Measurements from ENCODE around the gene RAB40C. TPM values are rescaled to one million over a fixed set of nuclear protein-coding genes. Genes with fewer than 3 reads are reported as not detected.

RAB40C gene
- total RNA-seq, 1 experiment from 2014 or later = 19.1 TPM

GRCh38 chr16:630815-631405, 41.0 kb downstream of the RAB40C start, which contains the start of gene WFIKKN1:
Gene WFIKKN1, plus strand, starts transcription at chr16:630985. Its CDS starts 269 bp downstream, at chr16:631254.
- no peak for DNase-seq
- no TSS peak for BruUV-seq (replicated peaks)
- Mint-ChIP-seq H3K4me3 (ENCODE audit: unreplicated experiment) (no peak within 1 kb of the TSS), H3K27me3 (ENCODE audit: insufficient read depth, unreplicated experiment) (no peaks in the 10 kb centered on the region), H3K36me3 (ENCODE audit: insufficient read depth, unreplicated experiment) (peaks cover 27% of the 10 kb centered on the region), H3K27ac (ENCODE audit: unreplicated experiment) (no peak within 1 kb of the TSS), H3K9me3 (ENCODE audit: unreplicated experiment) (no peaks in the 10 kb centered on the region), H3K4me1 (ENCODE audit: low read depth, unreplicated experiment) (no peaks in the 10 kb centered on the region)
- no peaks in the 10 kb centered on the region for H3K9me3 ChIP-seq
- no peaks in the 10 kb centered on the region for H3K36me3 ChIP-seq (ENCODE audit: control insufficient read depth, insufficient read depth, low read length)
- H3K27me3 ChIP-seq (replicated peaks; ENCODE audit: control insufficient read depth, insufficient read depth, low read length) = no peaks in the 10 kb centered on the region
- H3K4me1 ChIP-seq = peaks cover 6% of the 10 kb centered on the region; the same call in 1 of the 2 replicates
- CTCF ChIA-PET = interaction anchor here (0.5 kb wide), 1 partner anchor 37 kb away, joined by 5 read pairs; no protein-coding TSS in a partner anchor
- intact Hi-C loops (cut with micrococcal nuclease; ENCODE audit: unreplicated experiment) = no loop called here
- POLR2A ChIA-PET = no interaction called here
- no peak for TF ChIP-seq CTCF (IDR thresholded peaks at IDR 0.05; ENCODE audit: insufficient read depth in 1 of 2, low read depth in 1 of 2, low read length in 1 of 2, severe bottlenecking in 1 of 2, unreplicated experiment in 1 of 2)
- H3K4me3 ChIP-seq (ENCODE audit: low read depth, low read length) = no peak within 1 kb of the TSS

- no peaks in the 10 kb centered on the region for H3K4me1 Mint-ChIP-seq (ENCODE audit: low read depth, unreplicated experiment)
- intact Hi-C loops (cut with micrococcal nuclease; ENCODE audit: unreplicated experiment) = no loop called here
- Histone ChIP-seq H3K36me3 (ENCODE audit: control insufficient read depth, insufficient read depth, low read length) (no peaks in the 10 kb centered on the region), H3K4me3 (ENCODE audit: low read depth, low read length) (no peak overlapping the region), H3K27me3 (replicated peaks; ENCODE audit: control insufficient read depth, insufficient read depth, low read length) (no peaks in the 10 kb centered on the region), H3K4me1 (peaks cover 6% of the 10 kb centered on the region; the same call in 1 of the 2 replicates), H3K9me3 (no peaks in the 10 kb centered on the region)
- H3K36me3 Mint-ChIP-seq (ENCODE audit: insufficient read depth, unreplicated experiment) = peaks cover 36% of the 10 kb centered on the region
- ChIA-PET POLR2A (no interaction called here), CTCF (no interaction called here)
- H3K27ac Mint-ChIP-seq (ENCODE audit: unreplicated experiment) = no peak overlapping the region
- no peaks in the 10 kb centered on the region for H3K27me3 Mint-ChIP-seq (ENCODE audit: insufficient read depth, unreplicated experiment)
- no peak overlapping the region for H3K4me3 Mint-ChIP-seq (ENCODE audit: unreplicated experiment)
- TF ChIP-seq CTCF (IDR thresholded peaks at IDR 0.05; ENCODE audit: insufficient read depth in 1 of 2, low read depth in 1 of 2, low read length in 1 of 2, severe bottlenecking in 1 of 2, unreplicated experiment in 1 of 2) = no peak
- BruUV-seq (replicated peaks) = no TSS peak
- no peaks in the 10 kb centered on the region for H3K9me3 Mint-ChIP-seq (ENCODE audit: unreplicated experiment)
- no peak for DNase-seq
Observed at GRCh38 chr16:631808-632358, 42.0 kb downstream of the RAB40C start.

- Histone ChIP-seq H3K27me3 (replicated peaks; ENCODE audit: control insufficient read depth, insufficient read depth, low read length) (no peaks in the 10 kb centered on the region), H3K9me3 (no peaks in the 10 kb centered on the region), H3K4me3 (ENCODE audit: low read depth, low read length) (no peak overlapping the region), H3K4me1 (peaks cover 10% of the 10 kb centered on the region), H3K36me3 (ENCODE audit: control insufficient read depth, insufficient read depth, low read length) (no peaks in the 10 kb centered on the region)
- no peak for TF ChIP-seq CTCF (IDR thresholded peaks at IDR 0.05; ENCODE audit: insufficient read depth in 1 of 2, low read depth in 1 of 2, low read length in 1 of 2, severe bottlenecking in 1 of 2, unreplicated experiment in 1 of 2)
- no peak overlapping the region for H3K27ac Mint-ChIP-seq (ENCODE audit: unreplicated experiment)
- intact Hi-C loops (cut with micrococcal nuclease; ENCODE audit: unreplicated experiment) = no loop called here
- no peak overlapping the region for H3K4me3 Mint-ChIP-seq (ENCODE audit: unreplicated experiment)
- BruUV-seq (replicated peaks) = no TSS peak
- POLR2A ChIA-PET = interaction anchor here (0.5 kb wide), 1 partner anchor 75 kb away, joined by 3 read pairs; no protein-coding TSS in a partner anchor
- H3K4me1 Mint-ChIP-seq (ENCODE audit: low read depth, unreplicated experiment) = no peaks in the 10 kb centered on the region
- DNase-seq = no peak
- H3K36me3 Mint-ChIP-seq (ENCODE audit: insufficient read depth, unreplicated experiment) = peaks cover 32% of the 10 kb centered on the region
- no peaks in the 10 kb centered on the region for H3K9me3 Mint-ChIP-seq (ENCODE audit: unreplicated experiment)
- no peaks in the 10 kb centered on the region for H3K27me3 Mint-ChIP-seq (ENCODE audit: insufficient read depth, unreplicated experiment)
- CTCF ChIA-PET = no interaction called here
Observed at GRCh38 chr16:632486-633335, 42.8 kb downstream of the RAB40C start.

Measured in Caco-2 (cell line).